Measurements from ENCODE around the gene JDP2.
"Not testable (repeated sequence)": the region's sequence is repeated elsewhere in the genome, so short reads cannot be mapped to it uniquely, and the experiment has no call there.

Gene JDP2

DNA sequence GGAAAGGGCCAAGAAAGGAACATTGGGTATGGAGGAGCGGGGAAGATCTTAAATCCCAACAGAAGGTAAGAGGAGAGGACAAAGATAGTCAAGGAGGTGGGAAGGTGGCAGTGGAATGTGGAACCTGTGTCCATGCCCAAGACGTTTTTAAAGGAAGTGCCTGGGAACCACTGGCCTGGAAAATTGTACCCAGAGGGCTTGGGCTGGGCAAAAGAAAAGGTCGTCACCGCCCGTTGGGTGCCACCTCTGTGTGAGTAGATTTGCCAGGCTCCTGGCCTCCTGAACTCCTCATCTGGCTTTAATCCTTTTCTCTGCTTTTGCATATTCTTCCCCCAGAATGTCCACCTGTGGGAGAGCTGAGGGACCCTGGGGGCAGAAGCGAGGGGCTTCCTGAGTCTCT is 32.6 kb downstream of the JDP2 start:
- Histone ChIP-seq H3K9me3 (ENCODE audit: control insufficient read depth, low read length) (no peaks in the 10 kb centered on the region), H3K36me3 (ENCODE audit: control insufficient read depth, insufficient read depth, low read length) (no peaks in the 10 kb centered on the region), H3K4me3 (ENCODE audit: insufficient read depth, low read depth, low read length, poor library complexity, severe bottlenecking) (no peak overlapping the region), H3K4me1 (ENCODE audit: control insufficient read depth, insufficient read depth, low read length, poor library complexity, severe bottlenecking) (no peaks in the 10 kb centered on the region), H3K27me3 (replicated peaks; ENCODE audit: control insufficient read depth, insufficient read depth, low read length, poor library complexity, severe bottlenecking) (no peaks in the 10 kb centered on the region), H3K27ac (ENCODE audit: insufficient read depth, low read length, poor library complexity, severe bottlenecking) (no peak overlapping the region)
- no peak for DNase-seq

GRCh38 chr14:75461303-75461702 is 33.5 kb downstream of the JDP2 start:
- H3K36me3 ChIP-seq (ENCODE audit: control insufficient read depth, insufficient read depth, low read length) = no peaks in the 10 kb centered on the region
- H3K9me3 ChIP-seq (ENCODE audit: control insufficient read depth, low read length) = no peaks in the 10 kb centered on the region
- no peak for DNase-seq
- H3K4me1 ChIP-seq (ENCODE audit: control insufficient read depth, insufficient read depth, low read length, poor library complexity, severe bottlenecking) = no peaks in the 10 kb centered on the region
- H3K4me3 ChIP-seq (ENCODE audit: insufficient read depth, low read depth, low read length, poor library complexity, severe bottlenecking) = no peak overlapping the region
- H3K27ac ChIP-seq (ENCODE audit: insufficient read depth, low read length, poor library complexity, severe bottlenecking) = no peak overlapping the region
- H3K27me3 ChIP-seq (replicated peaks; ENCODE audit: control insufficient read depth, insufficient read depth, low read length, poor library complexity, severe bottlenecking) = no peaks in the 10 kb centered on the region

DNA sequence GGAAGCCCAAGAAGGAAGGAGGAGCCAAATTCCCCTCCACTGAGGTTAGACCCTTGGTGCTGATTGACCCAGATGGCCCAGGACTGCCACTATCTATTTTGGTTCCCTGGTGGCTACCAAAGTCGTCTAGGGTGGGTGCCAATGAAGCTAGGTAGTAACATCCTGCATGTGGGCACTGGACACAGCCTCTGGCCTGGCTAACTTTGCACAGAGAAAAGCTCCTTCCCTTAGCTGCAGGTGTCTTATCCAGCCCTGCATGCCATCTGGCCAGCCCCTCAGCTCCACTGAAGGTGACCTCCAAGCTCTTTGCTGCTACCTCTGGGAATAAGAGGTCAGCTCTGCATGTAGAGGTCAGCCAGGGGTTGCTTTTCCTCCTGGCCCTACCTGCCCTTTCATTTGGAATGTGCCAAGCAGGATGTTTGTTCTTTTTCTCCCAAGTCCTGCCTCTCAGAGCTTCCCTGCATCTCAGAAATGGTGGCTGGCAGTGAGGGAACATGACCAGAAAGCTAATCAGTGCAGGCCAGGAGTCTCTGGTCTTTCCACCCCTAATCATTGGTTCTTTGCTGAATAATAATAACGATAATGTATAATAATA is 34.0 kb downstream of the JDP2 start:
- H3K36me3 ChIP-seq (ENCODE audit: control insufficient read depth, insufficient read depth, low read length) = no peaks in the 10 kb centered on the region
- no peak overlapping the region for H3K4me3 ChIP-seq (ENCODE audit: insufficient read depth, low read depth, low read length, poor library complexity, severe bottlenecking)
- H3K4me1 ChIP-seq (ENCODE audit: control insufficient read depth, insufficient read depth, low read length, poor library complexity, severe bottlenecking) = no peaks in the 10 kb centered on the region
- H3K9me3 ChIP-seq (ENCODE audit: control insufficient read depth, low read length) = no peaks in the 10 kb centered on the region
- no peak for DNase-seq
- no peaks in the 10 kb centered on the region for H3K27me3 ChIP-seq (replicated peaks; ENCODE audit: control insufficient read depth, insufficient read depth, low read length, poor library complexity, severe bottlenecking)
- H3K27ac ChIP-seq (ENCODE audit: insufficient read depth, low read length, poor library complexity, severe bottlenecking) = no peak overlapping the region

DNA sequence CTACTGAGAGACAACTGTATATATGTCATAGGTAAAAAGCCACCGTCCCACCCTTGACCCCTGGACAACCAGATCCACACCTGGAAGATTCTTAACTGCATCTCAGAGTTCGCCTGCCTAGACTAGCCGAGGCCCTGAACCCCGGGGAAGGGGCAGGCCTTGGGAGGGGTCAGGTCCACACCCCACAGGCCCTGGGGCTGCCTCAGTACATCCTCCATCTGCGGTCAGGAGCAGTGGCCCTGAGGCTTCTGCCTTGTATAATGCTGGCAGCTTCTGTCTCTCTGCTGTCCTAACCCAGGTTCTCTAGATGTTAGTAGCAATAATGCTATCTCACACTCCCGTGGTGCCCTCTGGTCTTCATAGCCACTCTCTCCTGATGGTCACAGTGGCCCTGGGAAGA is 36.8 kb downstream of the JDP2 start:
- H3K36me3 ChIP-seq (ENCODE audit: control insufficient read depth, insufficient read depth, low read length) = no peaks in the 10 kb centered on the region
- H3K27ac ChIP-seq (ENCODE audit: insufficient read depth, low read length, poor library complexity, severe bottlenecking) = no peak overlapping the region
- no peak for DNase-seq
- H3K4me3 ChIP-seq (ENCODE audit: insufficient read depth, low read depth, low read length, poor library complexity, severe bottlenecking) = no peak overlapping the region
- no peaks in the 10 kb centered on the region for H3K4me1 ChIP-seq (ENCODE audit: control insufficient read depth, insufficient read depth, low read length, poor library complexity, severe bottlenecking)
- H3K27me3 ChIP-seq (replicated peaks; ENCODE audit: control insufficient read depth, insufficient read depth, low read length, poor library complexity, severe bottlenecking) = no peaks in the 10 kb centered on the region
- H3K9me3 ChIP-seq (ENCODE audit: control insufficient read depth, low read length) = no peaks in the 10 kb centered on the region

GRCh38 chr14:75467763-75468162 is 39.9 kb downstream of the JDP2 start:
- H3K9me3 ChIP-seq (ENCODE audit: control insufficient read depth, low read length) = no peaks in the 10 kb centered on the region
- no peaks in the 10 kb centered on the region for H3K4me1 ChIP-seq (ENCODE audit: control insufficient read depth, insufficient read depth, low read length, poor library complexity, severe bottlenecking)
- no peaks in the 10 kb centered on the region for H3K27me3 ChIP-seq (replicated peaks; ENCODE audit: control insufficient read depth, insufficient read depth, low read length, poor library complexity, severe bottlenecking)
- H3K36me3 ChIP-seq (ENCODE audit: control insufficient read depth, insufficient read depth, low read length) = no peaks in the 10 kb centered on the region
- no peak for DNase-seq
- H3K4me3 ChIP-seq (ENCODE audit: insufficient read depth, low read depth, low read length, poor library complexity, severe bottlenecking) = no peak overlapping the region
- no peak overlapping the region for H3K27ac ChIP-seq (ENCODE audit: insufficient read depth, low read length, poor library complexity, severe bottlenecking)

GRCh38 chr14:75469164-75469563 is 41.3 kb downstream of the JDP2 start:
- DNase-seq = no peak
- Histone ChIP-seq H3K27me3 (replicated peaks; ENCODE audit: control insufficient read depth, insufficient read depth, low read length, poor library complexity, severe bottlenecking) (no peaks in the 10 kb centered on the region), H3K36me3 (ENCODE audit: control insufficient read depth, insufficient read depth, low read length) (no peaks in the 10 kb centered on the region), H3K4me3 (ENCODE audit: insufficient read depth, low read depth, low read length, poor library complexity, severe bottlenecking) (no peak overlapping the region), H3K27ac (ENCODE audit: insufficient read depth, low read length, poor library complexity, severe bottlenecking) (no peak overlapping the region), H3K4me1 (ENCODE audit: control insufficient read depth, insufficient read depth, low read length, poor library complexity, severe bottlenecking) (no peaks in the 10 kb centered on the region), H3K9me3 (ENCODE audit: control insufficient read depth, low read length) (no peaks in the 10 kb centered on the region)

GRCh38 chr14:75469606-75470237 is 41.9 kb downstream of the JDP2 start:
- H3K36me3 ChIP-seq (ENCODE audit: control insufficient read depth, insufficient read depth, low read length) = no peaks in the 10 kb centered on the region
- no peaks in the 10 kb centered on the region for H3K4me1 ChIP-seq (ENCODE audit: control insufficient read depth, insufficient read depth, low read length, poor library complexity, severe bottlenecking)
- no peak for DNase-seq
- no peak overlapping the region for H3K27ac ChIP-seq (ENCODE audit: insufficient read depth, low read length, poor library complexity, severe bottlenecking)
- H3K4me3 ChIP-seq (ENCODE audit: insufficient read depth, low read depth, low read length, poor library complexity, severe bottlenecking) = no peak overlapping the region
- no peaks in the 10 kb centered on the region for H3K9me3 ChIP-seq (ENCODE audit: control insufficient read depth, low read length)
- no peaks in the 10 kb centered on the region for H3K27me3 ChIP-seq (replicated peaks; ENCODE audit: control insufficient read depth, insufficient read depth, low read length, poor library complexity, severe bottlenecking)

GRCh38 chr14:75470238-75470797 is 42.5 kb downstream of the JDP2 start:
- H3K27me3 ChIP-seq (replicated peaks; ENCODE audit: control insufficient read depth, insufficient read depth, low read length, poor library complexity, severe bottlenecking) = no peaks in the 10 kb centered on the region
- H3K36me3 ChIP-seq (ENCODE audit: control insufficient read depth, insufficient read depth, low read length) = no peaks in the 10 kb centered on the region
- DNase-seq = no peak
- H3K9me3 ChIP-seq (ENCODE audit: control insufficient read depth, low read length) = no peaks in the 10 kb centered on the region
- no peaks in the 10 kb centered on the region for H3K4me1 ChIP-seq (ENCODE audit: control insufficient read depth, insufficient read depth, low read length, poor library complexity, severe bottlenecking)
- H3K4me3 ChIP-seq (ENCODE audit: insufficient read depth, low read depth, low read length, poor library complexity, severe bottlenecking) = no peak overlapping the region
- no peak overlapping the region for H3K27ac ChIP-seq (ENCODE audit: insufficient read depth, low read length, poor library complexity, severe bottlenecking)

DNA sequence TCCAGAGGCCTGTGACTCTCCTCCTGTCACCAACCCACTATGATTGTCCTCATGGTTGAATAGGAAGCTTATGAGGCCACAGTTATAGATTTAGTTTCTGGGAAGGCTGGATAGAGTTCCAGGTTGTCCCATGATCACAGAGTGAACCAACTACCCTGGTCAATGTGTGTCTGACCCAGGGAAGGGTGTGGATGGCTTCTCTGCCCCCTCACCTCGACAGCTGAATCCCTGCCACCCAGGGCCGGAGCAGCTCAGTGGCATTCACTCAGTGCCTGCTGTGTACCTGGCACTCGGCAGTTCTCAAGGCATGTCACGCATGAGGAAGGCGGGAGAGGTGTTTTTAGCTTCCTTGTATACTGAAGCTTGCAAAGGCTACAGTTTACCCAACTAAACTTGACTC is 43.2 kb downstream of the JDP2 start:
- Histone ChIP-seq H3K27ac (ENCODE audit: insufficient read depth, low read length, poor library complexity, severe bottlenecking) (no peak overlapping the region), H3K36me3 (ENCODE audit: control insufficient read depth, insufficient read depth, low read length) (no peaks in the 10 kb centered on the region), H3K9me3 (ENCODE audit: control insufficient read depth, low read length) (no peaks in the 10 kb centered on the region), H3K27me3 (replicated peaks; ENCODE audit: control insufficient read depth, insufficient read depth, low read length, poor library complexity, severe bottlenecking) (no peaks in the 10 kb centered on the region), H3K4me1 (ENCODE audit: control insufficient read depth, insufficient read depth, low read length, poor library complexity, severe bottlenecking) (no peaks in the 10 kb centered on the region), H3K4me3 (ENCODE audit: insufficient read depth, low read depth, low read length, poor library complexity, severe bottlenecking) (no peak overlapping the region)
- no peak for DNase-seq

DNA sequence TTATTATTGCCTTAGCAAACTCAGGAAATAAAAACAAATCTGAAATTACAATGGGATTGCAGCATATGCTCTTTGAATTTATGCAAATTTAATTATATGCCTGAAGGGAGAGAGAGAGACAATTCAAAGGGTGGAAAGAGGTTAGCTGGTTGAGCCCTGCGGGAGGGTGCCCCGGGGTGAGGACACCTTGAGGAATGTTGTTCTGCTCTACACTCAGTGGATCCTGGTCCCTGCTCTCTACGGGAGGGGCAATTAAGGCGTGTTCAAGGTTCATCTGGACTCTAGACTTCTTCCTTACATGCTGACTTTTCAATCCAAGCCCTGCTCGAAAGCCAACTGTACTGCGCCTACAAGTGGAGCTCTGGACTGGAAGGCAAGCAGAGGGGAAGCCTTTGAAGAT is 46.3 kb downstream of the JDP2 start:
- not testable (repeated sequence) for H3K4me3 ChIP-seq (ENCODE audit: insufficient read depth, low read depth, low read length, poor library complexity, severe bottlenecking); H3K36me3 ChIP-seq (ENCODE audit: control insufficient read depth, insufficient read depth, low read length); DNase-seq; H3K9me3 ChIP-seq (ENCODE audit: control insufficient read depth, low read length); H3K27me3 ChIP-seq (replicated peaks; ENCODE audit: control insufficient read depth, insufficient read depth, low read length, poor library complexity, severe bottlenecking); H3K4me1 ChIP-seq (ENCODE audit: control insufficient read depth, insufficient read depth, low read length, poor library complexity, severe bottlenecking); H3K27ac ChIP-seq (ENCODE audit: insufficient read depth, low read length, poor library complexity, severe bottlenecking)
